Activated B cell treated with CpG ODN at 0.5 μM for 24 hours (primary cell): ENCODE results near the gene KCNQ1OT1. TPM values are rescaled to one million over a fixed set of nuclear protein-coding genes. Genes with fewer than 3 reads are reported as not detected.

Source experiments
- ATAC-seq: fragments of 200-7000 bp; cut with Tn5 transposase; one replicate; pipeline ENCODE4 v1.10.0; 2021; ENCODE audit warnings: low read depth, mild to moderate bottlenecking, moderate library complexity
- CTCF ChIA-PET: fragments of 350-600 bp; sonication (Branson Sonifier 250); formaldehyde crosslinking; loops from one replicate; lab custom pipeline; 2021; ENCODE audit warnings: antibody characterized with exemption; lab: Charles Lee
- POLR2A ChIA-PET: fragments of 350-600 bp; sonication (Branson Sonifier 250); formaldehyde crosslinking; loops from one replicate; lab custom pipeline; 2021; ENCODE audit warnings: antibody characterized with exemption; lab: Charles Lee
- DNase-seq: peaks from one replicate; pipeline ENCODE4 v3.0.0; 2022
- H3K27ac Mint-ChIP-seq: one replicate; pipeline ENCODE4 v1.8.0; 2020; ENCODE audit warnings: mixed read lengths
- H3K27me3 Mint-ChIP-seq: one replicate; pipeline ENCODE4 v1.8.0; 2021; ENCODE audit warnings: mixed read lengths
- H3K36me3 Mint-ChIP-seq: one replicate; pipeline ENCODE4 v1.8.0; 2021; ENCODE audit warnings: low read depth, mixed read lengths
- H3K4me1 Mint-ChIP-seq: one replicate; pipeline ENCODE4 v1.8.0; 2021; ENCODE audit warnings: mixed read lengths
- H3K4me3 Mint-ChIP-seq: one replicate; pipeline ENCODE4 v1.8.0; 2020; ENCODE audit warnings: mild to moderate bottlenecking, mixed read lengths
- H3K9me3 Mint-ChIP-seq: one replicate; pipeline ENCODE4 v1.8.0; 2020; ENCODE audit warnings: mixed read lengths
- intact Hi-C: fragments of 100-400 bp; cut with micrococcal nuclease; formaldehyde crosslinking; loops from one replicate; pipeline ENCODE4 v1.15.1; 2024
- total RNA-seq: library from RNA; stranded (reverse); gene quantifications from 2 replicates; pipeline ENCODE4 v1.2.3, GENCODE V29; 2022
- TF ChIP-seq, protein P1 (sequence below): fragments of 200-600 bp; IDR thresholded peaks from one replicate; pipeline ENCODE4 v1.8.0; 2022; ENCODE audit warnings: antibody characterized with exemption, mild to moderate bottlenecking

KCNQ1OT1 gene
- total RNA-seq, 1 donor from 2014 or later: 1.2 TPM

DNA sequence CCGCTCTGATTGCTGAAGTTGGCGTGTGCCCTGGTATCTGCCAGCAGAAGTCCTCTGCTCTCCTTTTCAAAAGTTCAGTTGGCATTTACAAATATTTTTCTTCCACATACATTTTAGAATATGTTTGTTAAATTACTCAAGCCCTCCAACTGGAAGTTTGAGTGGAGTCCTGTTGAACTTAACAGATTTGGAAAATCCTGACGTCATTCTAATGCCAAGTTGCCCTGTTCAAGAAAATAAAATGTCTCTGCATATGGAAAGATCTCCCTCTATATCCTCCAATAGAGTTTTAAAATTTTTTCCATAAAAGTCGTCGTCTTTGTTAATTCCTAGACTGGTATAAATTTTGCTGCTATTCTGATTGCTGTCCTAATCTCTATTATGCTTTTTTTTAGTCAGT is 3.3 kb downstream of the KCNQ1OT1 start:
- Mint-ChIP-seq H3K9me3 (no peaks in the 10 kb centered on the region), H3K4me1 (peaks cover 45% of the 10 kb centered on the region), H3K36me3 (peaks cover 15% of the 10 kb centered on the region), H3K4me3 (peak overlapping the region; percentile 19), H3K27me3 (no peaks in the 10 kb centered on the region), H3K27ac (no peak overlapping the region)
- TF ChIP-seq, protein P1, sequence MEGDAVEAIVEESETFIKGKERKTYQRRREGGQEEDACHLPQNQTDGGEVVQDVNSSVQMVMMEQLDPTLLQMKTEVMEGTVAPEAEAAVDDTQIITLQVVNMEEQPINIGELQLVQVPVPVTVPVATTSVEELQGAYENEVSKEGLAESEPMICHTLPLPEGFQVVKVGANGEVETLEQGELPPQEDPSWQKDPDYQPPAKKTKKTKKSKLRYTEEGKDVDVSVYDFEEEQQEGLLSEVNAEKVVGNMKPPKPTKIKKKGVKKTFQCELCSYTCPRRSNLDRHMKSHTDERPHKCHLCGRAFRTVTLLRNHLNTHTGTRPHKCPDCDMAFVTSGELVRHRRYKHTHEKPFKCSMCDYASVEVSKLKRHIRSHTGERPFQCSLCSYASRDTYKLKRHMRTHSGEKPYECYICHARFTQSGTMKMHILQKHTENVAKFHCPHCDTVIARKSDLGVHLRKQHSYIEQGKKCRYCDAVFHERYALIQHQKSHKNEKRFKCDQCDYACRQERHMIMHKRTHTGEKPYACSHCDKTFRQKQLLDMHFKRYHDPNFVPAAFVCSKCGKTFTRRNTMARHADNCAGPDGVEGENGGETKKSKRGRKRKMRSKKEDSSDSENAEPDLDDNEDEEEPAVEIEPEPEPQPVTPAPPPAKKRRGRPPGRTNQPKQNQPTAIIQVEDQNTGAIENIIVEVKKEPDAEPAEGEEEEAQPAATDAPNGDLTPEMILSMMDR: no peak
- DNase-seq (no peak), ATAC-seq (no peak)
- ChIA-PET CTCF (no interaction called here), POLR2A (no interaction called here)
- intact Hi-C loops: loop anchor here (10.0 kb wide), 1 partner anchor 162 kb away; no protein-coding TSS in a partner anchor

DNA sequence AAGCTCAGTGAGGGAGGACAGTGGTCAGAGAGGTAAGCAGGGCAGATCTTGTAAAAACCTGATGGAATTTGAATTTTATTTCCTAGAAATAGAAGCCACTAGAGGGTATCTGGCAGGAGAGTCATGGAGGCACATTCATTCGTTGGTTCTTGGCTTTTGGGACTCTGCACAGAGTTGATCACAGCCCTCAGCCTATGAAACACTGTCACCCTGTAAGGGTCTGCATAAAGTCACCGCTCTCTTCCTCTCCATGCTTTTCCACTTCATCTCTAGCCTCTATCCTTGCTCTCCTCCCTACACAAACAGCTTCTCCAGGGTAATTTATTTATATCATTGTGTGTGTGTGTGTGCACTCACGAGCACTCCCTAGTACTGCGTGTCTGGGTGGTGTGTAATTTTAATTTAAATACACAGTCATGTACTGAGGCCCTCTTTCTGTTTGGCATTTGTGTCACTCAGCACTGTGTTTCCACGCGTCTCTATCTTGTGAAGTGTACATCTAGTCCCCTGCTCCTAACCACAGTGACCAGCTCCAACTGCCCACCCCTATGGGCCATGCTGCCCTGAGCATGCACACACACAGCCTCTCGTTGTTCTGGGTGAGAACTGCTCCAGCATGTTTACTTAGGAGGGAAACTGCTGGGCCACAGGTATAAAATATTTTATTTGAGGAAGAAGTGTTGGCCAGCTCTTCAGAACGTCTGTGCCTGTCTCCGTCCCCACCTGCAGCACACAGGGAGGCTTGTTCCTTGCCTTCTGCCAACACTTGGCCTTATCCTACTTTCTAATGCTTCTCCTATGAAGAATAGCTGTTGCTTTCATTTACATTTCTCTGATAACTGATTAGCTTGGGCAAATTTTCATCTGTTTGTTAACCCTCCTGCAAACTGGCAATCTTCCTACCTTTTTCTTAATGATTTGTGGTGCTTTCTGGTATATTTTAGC is 4.5 kb downstream of the KCNQ1OT1 start:
- H3K4me3 Mint-ChIP-seq: no peak overlapping the region
- DNase-seq (no peak), ATAC-seq (no peak)
- no peaks in the 10 kb centered on the region for H3K9me3 Mint-ChIP-seq
- ChIA-PET CTCF (no interaction called here), POLR2A (no interaction called here)
- TF ChIP-seq, protein P1: no peak
- H3K27me3 Mint-ChIP-seq: no peaks in the 10 kb centered on the region
- H3K4me1 Mint-ChIP-seq: peaks cover 39% of the 10 kb centered on the region
- H3K27ac Mint-ChIP-seq: no peak overlapping the region
- peaks cover 14% of the 10 kb centered on the region for H3K36me3 Mint-ChIP-seq
- intact Hi-C loops: loop anchor here (2.0 to 10.0 kb wide), 2 partner anchors 18 to 160 kb away; no protein-coding TSS in a partner anchor

DNA sequence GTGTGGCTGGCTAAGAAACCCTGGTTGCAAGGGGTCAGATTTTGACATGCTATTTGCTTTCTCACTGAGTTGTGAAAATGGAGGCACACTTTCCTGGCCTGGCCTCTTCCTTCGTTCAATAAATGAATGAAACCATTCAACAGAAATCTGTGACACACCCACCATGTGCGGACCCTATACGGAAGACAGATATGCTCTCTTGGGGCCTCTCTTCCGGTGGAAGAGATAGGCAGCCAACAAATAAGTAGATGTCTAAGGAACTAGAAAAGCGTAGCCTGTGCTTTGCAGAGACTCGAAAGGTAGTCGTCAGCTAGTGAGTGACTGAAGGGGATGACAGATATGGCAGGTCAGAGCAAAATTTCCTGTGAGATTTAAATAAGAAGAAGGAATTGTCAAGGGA is 5.3 kb downstream of the KCNQ1OT1 start:
- CTCF ChIA-PET: no interaction called here
- POLR2A ChIA-PET: no interaction called here
- Mint-ChIP-seq H3K9me3 (no peaks in the 10 kb centered on the region), H3K27me3 (no peaks in the 10 kb centered on the region), H3K4me3 (no peak overlapping the region), H3K36me3 (peaks cover 18% of the 10 kb centered on the region), H3K27ac (peak overlapping the region; percentile 4), H3K4me1 (peaks cover 43% of the 10 kb centered on the region)
- intact Hi-C loops: loop anchor here (2.0 to 10.0 kb wide), 2 partner anchors 18 to 160 kb away; no protein-coding TSS in a partner anchor
- ATAC-seq: peak; percentile 56
- TF ChIP-seq, protein P1: no peak
- DNase-seq: no peak

DNA sequence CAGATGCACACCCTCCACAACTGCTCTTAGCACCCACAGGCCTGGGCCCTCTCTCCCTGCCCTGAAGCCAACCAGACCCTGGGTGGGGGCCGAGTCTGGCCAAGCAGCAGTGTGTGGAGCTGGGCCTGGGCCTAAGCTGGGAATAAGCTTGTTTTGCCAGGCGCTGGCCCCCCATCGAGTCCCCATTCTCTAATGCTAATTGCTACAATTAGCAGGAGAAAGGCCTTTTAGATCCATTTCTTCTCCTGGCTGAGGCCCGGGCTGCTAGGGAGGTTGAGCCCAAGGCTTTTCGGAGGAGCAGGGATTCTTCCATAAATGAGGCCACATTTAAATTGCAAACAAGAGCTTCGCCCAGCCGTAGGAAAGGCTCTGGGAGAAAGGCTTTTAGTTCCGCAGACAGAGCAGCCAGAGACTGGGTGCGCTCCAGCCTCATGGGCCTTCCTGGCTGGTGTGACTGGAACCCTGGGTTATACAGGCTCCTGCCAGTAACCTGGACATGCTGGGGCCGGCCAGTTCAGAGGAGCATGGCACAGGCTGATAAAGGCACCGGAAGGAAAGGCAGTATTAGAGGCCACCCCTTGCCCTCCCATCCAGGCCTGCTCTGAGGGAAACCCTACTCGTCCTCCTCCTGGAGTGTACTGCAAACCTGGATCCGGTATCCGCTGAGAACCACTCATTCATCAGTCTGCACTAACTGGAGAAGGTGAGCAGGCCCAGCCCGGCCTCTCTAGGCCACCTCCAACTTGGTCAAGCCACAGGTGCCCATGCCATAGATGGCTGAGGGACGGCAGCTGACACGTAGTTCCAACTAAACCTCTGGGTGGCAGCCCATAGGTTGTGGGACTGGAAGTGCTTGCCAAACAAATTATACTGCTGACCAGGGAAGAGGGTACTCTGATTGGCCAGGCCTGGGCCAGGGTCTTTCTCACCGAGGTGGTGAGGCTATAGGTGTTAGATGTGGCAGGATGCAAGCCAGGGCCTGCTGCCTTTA is 6.2 kb downstream of the KCNQ1OT1 start:
- CTCF ChIA-PET: no interaction called here
- no peak for ATAC-seq

More for the DNA sequence above, 6.2 kb downstream of the KCNQ1OT1 start:
- POLR2A ChIA-PET: no interaction called here
- Mint-ChIP-seq H3K4me1 (peaks cover 39% of the 10 kb centered on the region), H3K27ac (no peak overlapping the region), H3K4me3 (no peak overlapping the region), H3K27me3 (no peaks in the 10 kb centered on the region), H3K9me3 (no peaks in the 10 kb centered on the region), H3K36me3 (peaks cover 15% of the 10 kb centered on the region)
- intact Hi-C loops: loop anchor here (2.0 to 10.0 kb wide), 2 partner anchors 17 to 159 kb away; no protein-coding TSS in a partner anchor
- TF ChIP-seq, protein P1: no peak
- no peak for DNase-seq
